Activated CD4-positive, alpha-beta T cell treated with anti-CD3 and anti-CD28 coated beads for 48 hours (primary cell): ENCODE measurements around the gene MORN1.

Experiments
- DNase-seq: peaks from one replicate; pipeline ENCODE4 v3.0.0-alpha.2; 2020

The MORN1 gene

DNA sequence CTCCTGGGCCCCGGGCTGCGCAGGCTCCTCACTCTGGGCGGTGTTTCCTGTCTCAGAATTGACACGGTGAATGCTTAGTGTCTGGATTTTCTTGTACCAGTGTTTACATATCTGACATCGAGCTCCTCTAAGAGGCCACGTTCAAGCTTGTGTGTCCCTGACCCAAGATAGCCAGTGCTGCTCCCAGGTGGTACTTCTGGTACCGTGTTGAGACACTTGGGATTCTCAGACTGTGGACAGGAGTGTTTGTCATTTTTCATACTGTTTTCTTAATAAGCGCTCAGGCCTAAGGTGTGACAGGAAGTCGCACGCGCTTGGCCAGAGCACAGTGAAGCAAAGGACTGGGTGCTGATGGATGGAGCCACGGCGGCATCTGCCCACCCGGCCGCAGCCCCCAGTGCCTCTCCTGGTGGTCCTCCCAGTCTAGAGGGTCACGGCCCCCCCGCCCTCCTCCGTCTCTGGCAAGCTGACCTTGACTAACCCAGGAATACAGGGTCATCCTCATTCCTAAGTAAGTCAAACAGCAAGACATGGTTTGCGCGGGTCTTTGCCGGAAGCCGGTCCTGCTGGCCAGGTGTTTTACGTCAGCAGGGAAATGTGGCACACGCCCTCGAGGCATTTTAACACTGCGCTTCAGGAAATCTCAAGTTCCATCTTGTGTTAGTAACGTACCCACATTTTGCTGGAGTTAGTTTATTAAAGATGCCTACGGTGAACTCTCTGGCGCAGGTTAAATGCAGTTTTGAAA, 13.0 kb upstream of the MORN1 start:
- no peak for DNase-seq

GRCh38 chr1:2403273-2403672, 11.9 kb upstream of the MORN1 start:
- DNase-seq: no peak

GRCh38 chr1:2402420-2402819, 11.1 kb upstream of the MORN1 start:
- DNase-seq: no peak

GRCh38 chr1:2400950-2401649, 9.7 kb upstream of the MORN1 start:
- no peak for DNase-seq

GRCh38 chr1:2400576-2400909, 9.2 kb upstream of the MORN1 start:
- no peak for DNase-seq

GRCh38 chr1:2399890-2400575, 8.7 kb upstream of the MORN1 start:
- no peak for DNase-seq

DNA sequence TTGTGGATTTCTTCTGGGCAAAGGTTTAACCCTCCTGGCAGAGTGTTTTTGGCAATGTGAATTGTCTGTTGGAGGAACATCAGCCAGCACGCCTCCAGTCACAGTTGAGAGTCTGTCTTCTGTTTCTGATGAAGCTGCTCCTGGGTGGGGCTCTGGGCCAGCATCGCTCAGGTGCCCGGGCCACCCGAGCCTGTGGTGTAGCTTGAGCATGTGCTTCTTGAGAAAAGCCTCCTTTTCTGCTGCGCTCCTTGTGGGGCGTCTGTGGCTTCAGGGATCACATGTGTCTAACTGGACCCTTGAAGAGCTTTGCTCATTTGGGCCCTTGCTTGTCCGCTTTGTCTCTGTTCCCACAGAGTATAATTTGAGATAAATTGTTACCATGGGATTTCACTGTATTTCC, 7.5 kb upstream of the MORN1 start:
- no peak for DNase-seq

- no peak for DNase-seq
Observed at GRCh38 chr1:2397007-2397679, 5.8 kb upstream of the MORN1 start.

DNA sequence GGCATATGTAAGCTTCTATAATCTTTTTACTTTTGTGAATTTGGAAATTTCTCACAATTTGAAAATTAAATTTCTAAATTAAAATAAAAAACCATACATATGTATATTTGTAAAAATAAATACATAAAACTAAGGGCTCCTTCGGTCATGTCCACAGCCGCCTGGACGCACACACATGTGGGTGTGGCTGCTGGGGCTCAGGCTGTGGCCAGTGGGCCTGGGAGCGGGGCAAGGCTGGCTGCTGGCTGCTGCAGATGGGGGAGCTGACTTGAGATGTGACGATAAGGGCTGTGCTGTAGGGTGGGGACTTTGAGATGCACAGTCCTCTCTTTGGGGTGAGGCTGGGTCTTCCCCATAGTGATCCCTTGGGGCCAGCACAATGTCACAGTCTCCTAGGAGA, 5.1 kb upstream of the MORN1 start:
- DNase-seq: no peak

DNA sequence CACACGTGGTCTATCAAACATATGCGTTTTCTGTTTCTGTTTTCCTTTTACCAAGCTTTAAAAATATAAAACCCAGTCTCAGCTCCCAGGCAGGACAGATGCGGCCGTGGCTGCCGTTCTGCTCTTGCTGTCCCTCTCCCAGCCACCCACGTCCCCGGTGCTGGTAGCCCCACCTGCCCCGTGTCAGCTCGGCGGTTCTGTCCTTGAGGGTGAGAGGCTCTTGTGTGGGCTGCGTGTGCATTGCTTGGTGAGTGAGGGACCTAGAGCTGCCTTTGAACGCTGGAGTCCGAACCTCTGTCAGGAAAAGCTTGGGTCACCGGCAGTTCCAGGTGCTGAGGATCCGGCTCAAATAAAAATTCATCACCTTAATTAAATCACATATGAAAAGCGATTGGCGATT, 4.7 kb upstream of the MORN1 start:
- no peak for DNase-seq

DNA sequence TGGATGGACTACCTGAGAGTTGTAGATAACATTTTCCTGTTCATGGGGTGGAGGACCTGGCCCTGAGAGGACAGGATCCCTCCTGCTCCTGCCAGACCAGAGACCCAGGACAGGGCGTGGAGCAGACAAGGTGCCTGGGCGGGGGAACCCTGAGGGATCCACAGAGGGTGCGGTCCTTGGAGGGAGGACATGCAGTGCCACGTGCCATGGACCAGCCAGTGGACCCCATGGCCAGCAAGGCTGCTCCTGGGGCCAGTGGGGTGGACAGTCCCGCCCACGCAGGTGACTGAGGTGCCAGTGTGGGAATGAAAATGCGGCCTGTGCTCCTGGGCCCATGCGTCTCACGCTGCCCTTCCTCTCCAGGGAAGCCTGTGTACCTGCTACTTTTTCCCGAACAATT, 3.9 kb upstream of the MORN1 start:
- DNase-seq: no peak

DNA sequence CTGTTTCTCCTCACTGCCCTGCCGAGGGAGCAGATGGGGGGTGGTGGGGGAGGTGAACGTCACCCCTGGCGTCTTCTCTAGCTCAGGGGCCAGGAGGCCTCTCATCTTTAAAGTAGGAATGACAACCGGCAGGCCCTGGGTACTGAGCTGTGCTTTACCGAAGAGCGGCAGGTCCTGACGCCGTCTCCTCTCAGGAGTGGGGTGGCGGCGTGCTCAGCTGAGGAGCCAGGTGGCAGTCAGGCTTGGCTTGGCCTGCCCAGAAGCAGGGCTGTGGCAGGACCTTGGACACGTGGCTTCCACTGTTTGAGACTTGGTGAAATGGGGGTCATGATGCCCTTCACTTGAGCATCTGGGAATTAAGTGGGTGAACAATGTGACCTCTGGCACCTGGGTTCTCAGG, 3.4 kb upstream of the MORN1 start:
- no peak for DNase-seq

- no peak for DNase-seq
Observed at GRCh38 chr1:2394220-2394619, 2.9 kb upstream of the MORN1 start.

GRCh38 chr1:2393471-2393877, 2.1 kb upstream of the MORN1 start:
- DNase-seq: no peak

DNA sequence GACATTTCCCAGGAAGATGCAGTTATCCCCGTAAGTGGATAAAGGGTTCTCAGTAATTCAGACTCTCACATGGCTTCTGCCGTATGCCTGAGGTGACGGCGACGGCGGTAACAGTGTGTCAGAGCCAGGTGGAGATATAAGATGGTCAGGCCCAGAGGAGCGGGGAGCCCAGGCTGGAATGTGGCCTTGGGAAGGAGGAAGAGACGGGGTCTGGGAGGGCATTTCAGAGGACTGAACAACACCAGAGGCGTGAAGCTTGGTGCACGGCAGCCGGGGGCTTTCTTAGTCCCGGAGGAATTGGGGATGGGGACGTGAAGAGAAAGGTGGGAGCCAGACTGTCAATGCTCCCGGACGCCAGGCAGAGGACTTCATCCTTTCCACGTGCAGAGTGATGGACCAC, 1.3 kb upstream of the MORN1 start:
- no peak for DNase-seq

GRCh38 chr1:2391931-2392509, 666 bp upstream of the MORN1 start:
- no peak for DNase-seq

- no peak for DNase-seq
Observed at GRCh38 chr1:2389644-2390043, 1.7 kb downstream of the MORN1 start.

DNA sequence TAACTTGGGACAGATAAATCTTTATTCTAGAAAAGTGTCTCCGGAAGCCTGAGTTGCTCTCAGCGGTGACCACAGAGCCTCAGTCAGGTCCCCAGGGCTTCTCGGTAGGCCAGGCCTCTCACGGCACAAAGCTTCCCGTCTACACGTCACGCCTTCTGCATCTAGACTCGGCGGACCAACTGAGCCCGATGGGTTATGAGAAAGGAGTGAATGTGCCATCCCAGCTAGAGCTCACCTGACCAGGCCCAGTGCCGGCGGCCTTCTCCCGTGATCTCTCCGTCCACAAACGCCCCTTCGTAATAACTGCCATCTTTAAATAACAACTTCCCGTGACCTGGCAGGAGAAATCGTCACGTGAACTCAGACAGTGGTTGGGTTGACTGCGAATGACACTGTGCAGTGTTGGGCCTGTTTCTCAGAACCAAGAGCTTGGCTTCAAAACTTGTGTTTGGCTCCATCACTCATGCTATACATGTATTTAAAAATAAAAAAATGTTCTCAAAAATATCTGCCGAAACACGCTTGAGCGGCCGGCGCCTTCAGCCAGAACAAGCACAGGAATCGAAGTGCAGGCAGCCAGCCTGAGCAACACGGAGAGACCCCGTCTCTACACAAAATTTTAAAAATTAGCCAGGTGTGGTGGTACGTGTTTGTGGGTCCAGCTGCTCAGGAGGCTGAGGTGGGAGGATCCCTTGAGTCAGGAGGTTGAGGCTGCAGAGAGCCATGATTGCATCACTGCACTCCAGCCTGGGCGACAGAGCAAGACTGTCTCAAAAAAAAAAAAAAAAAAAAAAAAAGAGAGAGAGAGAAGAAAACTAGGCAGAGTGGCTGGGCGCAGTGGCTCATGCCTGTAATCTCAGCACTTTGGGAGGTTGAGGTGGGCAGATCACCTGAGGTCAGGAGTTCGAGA, 3.1 kb downstream of the MORN1 start:
- DNase-seq: no peak

GRCh38 chr1:2386636-2387611, 4.4 kb downstream of the MORN1 start:
- DNase-seq: no peak

DNA sequence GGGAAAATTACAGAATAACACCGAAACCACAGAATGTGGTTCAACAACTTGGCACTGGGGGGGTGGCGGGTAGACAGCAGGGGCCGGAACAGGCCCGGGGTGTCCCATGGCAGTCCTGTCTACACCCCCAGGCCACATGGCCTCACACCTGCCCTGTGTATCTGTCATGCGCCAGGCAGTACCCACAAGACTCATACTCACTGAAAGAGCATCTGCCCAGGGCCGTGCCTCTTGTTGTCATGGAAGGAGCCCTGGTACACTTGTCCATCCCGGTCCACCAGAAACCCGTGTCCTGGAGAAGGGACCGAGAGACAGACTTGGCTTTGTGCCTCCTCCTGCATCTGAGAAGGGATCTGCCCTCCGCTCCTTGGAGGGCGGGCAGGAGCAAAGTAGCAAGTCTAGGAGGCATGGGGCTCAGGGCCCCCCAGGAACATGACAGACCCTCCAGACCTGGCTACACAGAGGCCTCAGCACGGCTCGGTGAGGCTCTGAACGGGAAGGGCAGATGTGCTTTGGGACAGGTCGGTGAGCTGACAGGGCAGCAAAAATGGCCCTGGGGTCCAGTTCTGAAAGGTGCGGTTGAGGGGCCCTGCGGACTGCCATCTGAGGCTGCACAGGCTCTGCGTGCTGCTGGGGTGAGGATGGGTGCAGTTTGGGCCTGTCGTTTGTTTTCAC, 5.6 kb downstream of the MORN1 start:
- no peak for DNase-seq
